Suppressor macrophage treated with lipopolysaccharide for 1 hour (primary cell): ENCODE data around the gene ATRNL1.
"Not testable (repeated sequence)": the region's sequence is repeated elsewhere in the genome, so short reads cannot be mapped to it uniquely, and the experiment has no call there.

Source experiments
- DNase-seq, 3 donors: peaks; one replicate each; pipeline ENCODE4 v3.0.0-alpha.2; 2020 to 2022

ATRNL1 gene

DNA sequence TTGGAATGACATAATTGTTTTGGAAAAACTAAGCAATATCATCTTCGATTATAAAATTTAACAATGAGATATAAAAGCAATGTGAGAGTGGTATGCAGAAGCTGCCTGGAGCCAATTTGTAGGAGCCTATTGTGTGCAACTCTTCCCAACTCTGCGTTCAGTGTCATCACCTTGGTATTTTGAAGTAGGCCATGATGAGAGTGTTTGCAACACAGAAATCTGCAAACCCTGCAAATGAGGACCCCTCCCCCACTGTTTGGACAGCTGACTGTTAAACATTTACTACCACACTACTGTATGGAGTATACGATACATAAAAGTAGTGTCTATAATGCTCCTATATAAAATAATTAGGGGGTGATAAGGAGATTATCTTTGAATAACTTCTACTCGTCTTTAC lies 531.3 kb downstream of the ATRNL1 start:
- DNase-seq: no peak

GRCh38 chr10:115628616-115629015 lies 535.5 kb downstream of the ATRNL1 start:
- no peak for DNase-seq

DNA sequence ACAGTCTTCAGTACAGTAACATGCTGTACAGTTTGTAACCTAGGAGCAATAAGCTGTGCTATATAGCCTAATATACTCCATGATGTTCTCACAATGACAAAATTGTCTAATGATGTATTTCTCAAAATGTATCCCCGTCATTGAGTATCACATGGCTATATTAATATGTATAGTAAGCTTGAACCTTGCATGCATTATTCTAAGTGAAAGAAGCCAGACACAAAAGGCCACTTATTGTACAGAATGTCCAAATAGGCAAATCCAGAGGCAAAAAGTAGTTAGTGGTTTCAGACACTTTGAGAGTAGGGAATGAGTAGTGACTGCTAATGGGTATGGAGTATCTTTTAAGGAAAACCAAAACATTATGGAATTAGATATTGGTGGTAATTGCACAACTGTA lies 545.1 kb downstream of the ATRNL1 start:
- no peak for DNase-seq

- DNase-seq: no peak
Observed at GRCh38 chr10:115649217-115649616, 556.1 kb downstream of the ATRNL1 start.

DNA sequence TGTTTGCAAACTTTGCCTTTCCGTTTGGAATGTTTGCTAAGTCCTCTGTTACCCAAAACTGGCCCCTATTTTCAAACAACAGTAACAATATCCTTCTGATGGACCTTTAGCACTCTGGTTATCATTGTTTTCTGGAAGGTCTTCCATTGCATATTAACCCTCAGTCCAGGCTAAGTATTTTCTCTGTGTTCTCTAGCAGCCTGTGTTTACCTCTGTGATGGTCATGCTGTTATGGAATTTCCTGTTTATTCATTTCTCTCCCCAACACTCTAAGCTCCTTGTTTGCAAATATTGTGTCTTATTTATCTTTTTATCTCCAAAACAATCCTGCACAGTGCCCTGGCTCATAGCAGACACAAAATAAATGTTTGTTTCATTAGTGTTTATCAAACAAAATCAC lies 560.3 kb downstream of the ATRNL1 start:
- DNase-seq: no peak

DNA sequence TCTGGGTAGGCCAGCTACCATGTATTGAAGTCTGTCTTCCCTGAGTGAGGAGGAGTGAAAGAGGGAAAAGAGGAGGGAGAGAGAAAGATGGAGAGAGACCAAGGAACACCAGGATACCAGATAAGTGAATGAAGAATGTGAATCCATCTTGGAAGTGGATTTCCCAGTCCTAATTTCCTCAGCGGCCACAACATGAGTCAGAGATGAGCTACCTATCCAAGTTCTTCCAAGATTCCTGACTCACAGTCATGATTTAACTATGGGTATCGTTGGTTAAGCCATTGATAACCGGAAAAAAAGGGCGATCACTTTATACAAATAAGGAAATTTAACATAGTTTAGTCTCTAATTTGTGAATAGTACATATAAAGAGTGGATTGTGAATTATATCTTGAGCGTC lies 561.8 kb downstream of the ATRNL1 start:
- DNase-seq: no peak

DNA sequence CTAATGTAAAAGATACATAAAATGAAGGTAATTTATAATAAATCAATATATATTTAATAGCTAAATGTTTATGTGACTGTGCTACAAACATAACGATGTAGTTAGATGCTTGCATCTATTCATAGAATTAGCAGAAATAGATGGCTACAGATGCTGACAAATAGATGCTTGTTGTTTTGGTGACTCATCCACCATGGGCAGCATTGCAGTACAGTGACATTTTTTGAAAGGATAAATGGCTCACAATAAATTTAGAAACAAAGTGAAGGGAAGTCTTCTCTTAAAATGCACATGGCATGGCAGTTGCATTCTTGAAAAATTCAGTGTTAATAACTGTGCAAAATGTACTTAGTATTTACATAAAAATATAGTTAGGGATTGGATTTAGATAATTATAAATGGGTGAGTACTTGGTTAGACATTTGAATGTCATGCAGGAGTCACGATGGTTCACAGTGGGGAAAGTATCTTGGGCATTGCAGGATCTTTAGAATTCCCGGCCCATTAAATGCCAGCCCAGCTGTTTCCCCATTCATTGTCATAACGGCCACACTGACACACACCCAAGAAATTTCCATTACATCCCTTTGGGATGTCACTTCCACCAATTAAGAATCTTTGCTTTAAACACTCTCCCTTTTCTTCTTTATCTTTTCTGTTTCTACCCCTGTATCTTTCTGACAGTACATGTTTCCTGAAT lies 564.1 kb downstream of the ATRNL1 start:
- no peak for DNase-seq

DNA sequence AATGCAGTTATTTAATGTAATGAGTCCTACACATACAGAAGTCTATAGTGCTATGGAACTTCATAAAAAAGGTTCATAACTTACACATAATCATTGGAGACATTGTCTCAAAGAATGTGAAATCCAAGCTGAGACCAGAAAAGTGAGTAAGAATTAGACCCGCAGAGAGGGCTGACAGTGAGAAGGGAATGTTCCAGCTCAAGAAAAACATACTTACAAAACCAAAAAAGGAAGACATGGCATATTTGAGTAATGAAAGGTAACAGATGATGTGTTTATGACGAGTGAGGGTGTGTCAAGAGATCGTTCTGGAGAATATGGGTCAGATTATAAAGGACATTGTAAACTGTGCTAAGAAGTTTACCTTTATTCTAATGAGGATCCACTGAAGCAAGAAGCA lies 566.5 kb downstream of the ATRNL1 start:
- no peak for DNase-seq

- no peak for DNase-seq
Observed at GRCh38 chr10:115660391-115660790, 567.2 kb downstream of the ATRNL1 start.

- no peak for DNase-seq
Observed at GRCh38 chr10:115662422-115662821, 569.3 kb downstream of the ATRNL1 start.

DNA sequence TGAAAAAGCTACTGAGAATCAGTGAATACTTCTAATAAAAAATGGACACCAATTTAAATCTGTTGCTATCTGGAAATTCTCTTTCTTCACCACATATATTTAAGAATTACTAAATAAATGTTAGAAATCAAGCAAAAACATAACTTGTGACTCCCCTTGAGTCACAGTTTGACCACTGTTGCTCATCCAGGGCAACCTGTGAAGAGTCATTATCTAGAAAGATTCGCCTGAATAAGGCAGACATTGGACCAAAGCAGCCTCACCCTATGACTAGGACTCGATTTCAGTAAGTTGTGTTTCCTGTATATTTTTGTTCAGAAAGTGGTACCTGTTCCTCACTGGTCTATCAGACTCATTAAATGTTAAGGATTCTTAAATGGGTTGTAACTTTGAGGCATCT lies 572.4 kb downstream of the ATRNL1 start:
- DNase-seq: no peak

GRCh38 chr10:115674496-115674895 lies 581.3 kb downstream of the ATRNL1 start:
- no peak for DNase-seq

DNA sequence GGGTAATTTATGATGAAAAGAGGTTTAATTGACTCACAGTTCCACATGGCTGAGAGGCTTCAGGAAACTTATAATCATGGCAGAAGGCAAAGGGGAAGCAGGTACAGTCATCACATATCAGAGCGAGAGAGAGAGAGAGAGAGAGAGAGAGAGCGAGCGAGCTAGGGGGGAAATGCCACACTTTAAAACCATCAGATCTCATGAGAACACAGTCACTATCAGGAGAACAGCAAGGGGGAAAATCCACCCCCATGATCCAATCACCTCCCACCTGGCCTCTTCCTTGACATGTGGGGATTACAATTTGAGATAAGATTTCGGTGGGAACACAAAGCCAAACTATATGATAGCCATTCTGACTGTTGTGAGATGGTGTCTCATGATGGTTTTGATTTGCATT lies 603.6 kb downstream of the ATRNL1 start:
- DNase-seq: no peak

- no peak for DNase-seq
Observed at GRCh38 chr10:115706026-115706425, 612.9 kb downstream of the ATRNL1 start.

DNA sequence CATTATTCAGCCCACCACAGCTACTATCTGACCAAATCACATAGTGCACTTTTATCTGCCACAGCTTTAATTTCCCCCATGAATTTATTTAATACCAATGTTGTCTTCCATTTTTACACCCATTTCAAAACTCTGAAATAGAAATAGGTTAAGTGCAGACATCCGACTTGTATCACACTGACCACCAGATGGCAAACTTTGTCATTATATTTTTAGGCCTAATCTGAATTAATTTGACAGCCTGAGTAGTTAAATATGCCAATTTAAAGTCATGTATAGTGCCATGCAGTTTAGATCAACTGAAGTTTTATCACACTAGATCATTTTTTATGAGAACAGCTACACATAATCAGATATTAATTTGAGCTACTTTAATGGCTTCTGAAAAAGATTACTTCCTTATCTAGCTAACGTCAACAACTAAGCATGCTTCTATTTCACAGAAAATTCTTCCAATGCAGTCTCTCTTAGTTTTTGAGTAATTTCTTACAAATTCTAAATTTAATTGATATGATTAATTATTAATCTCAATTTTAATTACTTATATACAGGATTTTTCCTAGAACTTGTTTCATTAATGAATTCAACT lies 613.4 kb downstream of the ATRNL1 start:
- peak in 2 of 3 donors; percentile 3 to 4 for DNase-seq

- no peak for DNase-seq
Observed at GRCh38 chr10:115710136-115710535, 617.0 kb downstream of the ATRNL1 start.

GRCh38 chr10:115711306-115711705 lies 618.1 kb downstream of the ATRNL1 start:
- DNase-seq: no peak

DNA sequence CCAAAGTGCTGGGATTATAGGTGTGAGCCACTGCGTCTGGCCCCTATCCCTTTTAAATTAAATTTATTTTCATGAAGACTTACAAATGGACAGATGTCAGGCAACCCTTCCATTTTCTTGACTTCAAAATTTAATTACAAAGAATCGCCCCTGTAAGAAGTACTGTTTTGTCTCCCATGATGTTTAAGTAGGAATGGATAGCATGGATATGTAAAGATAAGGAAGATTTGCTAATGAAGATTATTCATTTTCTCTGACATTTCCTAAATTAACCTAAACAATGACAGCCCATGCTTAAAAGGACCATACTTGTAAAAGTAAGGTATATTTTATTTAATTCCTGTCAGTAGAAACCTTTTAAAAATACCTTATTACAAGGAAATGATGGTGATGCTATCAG lies 627.0 kb downstream of the ATRNL1 start:
- DNase-seq: no peak

DNA sequence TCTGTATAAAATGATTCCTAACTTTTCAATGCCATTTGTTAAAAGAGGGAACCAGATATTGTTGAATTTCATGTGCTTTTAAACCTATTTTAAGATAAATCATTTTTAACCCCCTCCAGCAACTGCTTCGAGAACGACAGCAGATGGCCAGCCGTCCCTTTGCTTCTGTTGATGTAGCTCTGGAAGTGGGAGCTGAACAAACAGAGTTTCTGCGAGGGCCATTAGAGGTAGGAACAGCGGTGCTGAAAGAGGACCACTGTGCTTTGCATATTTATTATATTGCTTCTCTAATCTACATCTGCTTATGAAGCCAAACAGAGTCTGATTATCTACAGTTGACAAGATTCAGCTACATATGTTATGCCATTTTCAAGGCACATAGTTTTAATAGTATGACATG lies 634.0 kb downstream of the ATRNL1 start:
- DNase-seq: no peak

GRCh38 chr10:115744089-115744488 lies 650.9 kb downstream of the ATRNL1 start:
- no peak for DNase-seq

GRCh38 chr10:115745943-115746342 lies 652.8 kb downstream of the ATRNL1 start:
- DNase-seq: no peak

GRCh38 chr10:115747811-115748210 lies 654.6 kb downstream of the ATRNL1 start:
- DNase-seq: no peak

DNA sequence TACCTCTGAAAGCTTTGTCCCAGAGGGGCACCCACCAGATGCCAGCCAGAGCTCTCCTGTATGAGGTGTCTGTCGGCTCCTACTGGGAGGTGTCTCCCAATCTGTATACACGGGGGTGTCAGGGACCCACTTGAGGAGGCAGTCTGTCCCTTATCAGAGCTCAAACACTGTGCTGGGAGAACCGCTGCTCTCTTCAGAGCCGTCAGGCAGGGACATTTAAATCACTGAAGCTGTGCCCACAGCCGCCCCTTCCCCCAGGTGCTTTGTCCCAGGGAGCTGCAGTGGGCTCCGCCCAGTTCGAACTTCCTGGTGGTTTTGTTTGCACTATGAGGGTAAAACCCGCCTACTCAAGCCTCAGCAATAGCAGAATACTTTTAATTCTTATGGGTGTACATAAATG lies 665.3 kb downstream of the ATRNL1 start:
- DNase-seq: not testable (repeated sequence)

- DNase-seq: no peak
Observed at GRCh38 chr10:115760131-115760530, 667.0 kb downstream of the ATRNL1 start.

DNA sequence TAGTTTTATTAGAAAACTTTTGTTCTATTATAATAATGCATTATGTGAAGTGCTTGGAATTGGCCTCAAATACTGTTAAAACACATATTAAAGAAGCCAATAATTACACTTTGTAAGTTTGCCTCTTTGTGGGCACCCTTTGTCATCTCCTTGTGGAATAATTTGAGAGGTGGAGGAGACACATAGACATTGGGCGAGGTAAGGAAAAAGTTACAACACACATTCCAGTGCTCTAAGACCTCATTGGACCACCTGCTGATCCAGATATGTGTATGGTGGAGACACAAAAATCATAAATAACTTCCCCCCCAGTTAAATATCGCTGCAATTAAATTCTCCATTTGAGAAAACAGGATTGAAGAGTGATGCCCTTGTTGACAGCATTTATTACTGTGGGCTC lies 668.0 kb downstream of the ATRNL1 start:
- DNase-seq: no peak
